Measurements from ENCODE around the gene ERBB4. TPM values are rescaled to one million over a fixed set of nuclear protein-coding genes. Genes with fewer than 3 reads are reported as not detected.

The ERBB4 gene
- total RNA-seq, 1 donor from 2014 or later: 25.3 TPM

DNA sequence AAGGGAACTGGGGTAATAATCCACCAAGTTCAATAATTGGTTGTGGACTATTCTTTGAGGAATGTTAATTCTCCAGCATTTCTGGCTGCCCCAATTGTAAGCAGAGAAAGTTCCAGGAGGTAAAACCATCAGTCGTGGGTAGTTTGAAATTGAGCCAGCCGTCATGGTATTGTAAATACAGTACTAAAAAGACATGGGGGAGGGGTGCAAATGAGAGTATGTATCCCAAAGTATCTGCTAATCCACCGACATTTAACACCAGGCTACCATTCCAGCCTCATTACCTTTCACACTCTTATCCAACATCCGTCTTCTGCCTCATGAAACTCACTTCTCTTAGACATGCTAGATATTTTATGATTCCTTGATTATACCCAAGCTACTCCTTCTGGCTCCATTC is 507.9 kb downstream of the ERBB4 start:
- no peaks in the 10 kb centered on the region for H3K36me3 ChIP-seq
- no peaks in the 10 kb centered on the region for H3K4me1 ChIP-seq
- no peak for DNase-seq
- intact Hi-C loops (cut with DNase I): no loop called here
- no peak for ATAC-seq
- no peak overlapping the region for H3K27ac ChIP-seq
- TF ChIP-seq, protein P1, sequence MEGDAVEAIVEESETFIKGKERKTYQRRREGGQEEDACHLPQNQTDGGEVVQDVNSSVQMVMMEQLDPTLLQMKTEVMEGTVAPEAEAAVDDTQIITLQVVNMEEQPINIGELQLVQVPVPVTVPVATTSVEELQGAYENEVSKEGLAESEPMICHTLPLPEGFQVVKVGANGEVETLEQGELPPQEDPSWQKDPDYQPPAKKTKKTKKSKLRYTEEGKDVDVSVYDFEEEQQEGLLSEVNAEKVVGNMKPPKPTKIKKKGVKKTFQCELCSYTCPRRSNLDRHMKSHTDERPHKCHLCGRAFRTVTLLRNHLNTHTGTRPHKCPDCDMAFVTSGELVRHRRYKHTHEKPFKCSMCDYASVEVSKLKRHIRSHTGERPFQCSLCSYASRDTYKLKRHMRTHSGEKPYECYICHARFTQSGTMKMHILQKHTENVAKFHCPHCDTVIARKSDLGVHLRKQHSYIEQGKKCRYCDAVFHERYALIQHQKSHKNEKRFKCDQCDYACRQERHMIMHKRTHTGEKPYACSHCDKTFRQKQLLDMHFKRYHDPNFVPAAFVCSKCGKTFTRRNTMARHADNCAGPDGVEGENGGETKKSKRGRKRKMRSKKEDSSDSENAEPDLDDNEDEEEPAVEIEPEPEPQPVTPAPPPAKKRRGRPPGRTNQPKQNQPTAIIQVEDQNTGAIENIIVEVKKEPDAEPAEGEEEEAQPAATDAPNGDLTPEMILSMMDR (IDR thresholded peaks at IDR 0.05): no peak
- H3K27me3 ChIP-seq (ENCODE audit: low read depth): no peaks in the 10 kb centered on the region
- H3K4me3 ChIP-seq: no peak overlapping the region
- no peaks in the 10 kb centered on the region for H3K9me3 ChIP-seq

GRCh38 chr2:212028798-212029394 is 509.7 kb downstream of the ERBB4 start:
- Histone ChIP-seq H3K27ac (no peak overlapping the region), H3K4me1 (no peaks in the 10 kb centered on the region), H3K9me3 (no peaks in the 10 kb centered on the region), H3K4me3 (no peak overlapping the region), H3K27me3 (ENCODE audit: low read depth) (no peaks in the 10 kb centered on the region), H3K36me3 (no peaks in the 10 kb centered on the region)
- TF ChIP-seq, protein P1 (IDR thresholded peaks at IDR 0.05): no peak
- intact Hi-C loops (cut with DNase I): no loop called here
- ATAC-seq: no peak
- DNase-seq: no peak

DNA sequence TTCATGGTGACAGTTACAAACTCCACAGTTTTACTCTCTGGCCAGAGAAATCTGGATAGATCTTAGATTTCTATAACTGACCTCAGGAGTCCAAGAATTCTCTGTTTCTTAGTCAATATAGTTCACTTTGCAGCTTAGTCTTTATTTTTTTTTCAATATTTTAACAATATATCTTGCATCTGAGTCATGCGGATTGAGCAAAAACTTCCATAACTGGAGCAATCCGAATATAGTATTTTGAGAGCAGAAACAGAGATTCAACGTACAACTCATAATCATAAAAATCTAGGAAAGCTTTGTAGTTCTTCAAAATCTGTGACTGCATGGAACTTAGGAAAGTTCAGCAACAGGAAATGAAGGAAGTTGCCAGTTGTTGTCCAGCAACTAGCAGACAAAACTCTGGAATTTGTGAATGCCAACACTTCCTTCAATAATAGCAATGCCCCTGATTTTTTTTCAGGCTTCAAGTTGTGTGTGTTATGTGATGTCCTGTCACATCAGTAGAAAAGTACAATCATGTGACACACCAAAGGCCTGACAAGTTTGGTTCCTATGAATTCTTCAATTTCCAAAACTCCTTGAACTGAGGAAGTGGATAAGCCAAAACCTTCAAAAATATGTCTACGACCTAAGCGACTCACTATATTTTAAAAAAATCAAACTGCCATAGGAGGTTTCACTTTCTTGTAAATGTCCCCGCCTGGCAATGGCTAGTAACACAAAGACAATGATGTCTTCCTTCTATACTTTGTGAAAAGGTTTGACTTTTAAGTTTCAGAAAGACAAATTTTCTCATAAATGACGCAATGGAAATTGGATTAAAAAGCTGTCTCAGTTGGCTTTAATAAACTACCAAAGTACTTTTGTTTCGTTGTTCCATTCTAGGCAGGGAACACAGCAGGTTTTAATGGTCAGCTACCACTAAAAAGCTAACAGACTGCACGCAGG is 510.6 kb downstream of the ERBB4 start:
- no peak for DNase-seq
- Histone ChIP-seq H3K9me3 (no peaks in the 10 kb centered on the region), H3K4me1 (no peaks in the 10 kb centered on the region), H3K36me3 (no peaks in the 10 kb centered on the region), H3K27me3 (ENCODE audit: low read depth) (no peaks in the 10 kb centered on the region), H3K27ac (no peak overlapping the region), H3K4me3 (no peak overlapping the region)
- ATAC-seq: no peak
- TF ChIP-seq, protein P1 (IDR thresholded peaks at IDR 0.05): no peak
- intact Hi-C loops (cut with DNase I): no loop called here

DNA sequence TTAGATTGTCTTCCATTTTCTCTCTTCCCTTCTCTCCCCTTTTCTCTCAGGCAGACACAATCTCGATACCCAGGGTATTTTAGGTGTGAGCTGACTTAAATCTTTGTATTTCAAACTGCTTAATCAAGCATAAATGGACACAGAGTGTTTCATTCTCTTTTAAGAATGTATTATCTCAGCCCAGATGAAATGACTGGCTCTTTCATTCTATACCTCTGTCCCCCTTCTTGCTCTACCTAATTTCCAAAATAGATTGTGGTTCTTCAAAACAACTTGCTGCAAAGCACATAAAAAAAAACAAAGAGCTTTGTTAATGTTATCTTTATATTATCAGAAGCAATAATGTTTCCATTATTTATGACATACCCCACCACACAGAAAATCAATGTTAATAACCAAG is 514.6 kb downstream of the ERBB4 start:
- Histone ChIP-seq H3K27ac (no peak overlapping the region), H3K9me3 (no peaks in the 10 kb centered on the region), H3K27me3 (ENCODE audit: low read depth) (no peaks in the 10 kb centered on the region), H3K36me3 (no peaks in the 10 kb centered on the region), H3K4me3 (no peak overlapping the region), H3K4me1 (no peaks in the 10 kb centered on the region)
- DNase-seq (no peak), ATAC-seq (no peak)
- intact Hi-C loops (cut with DNase I): no loop called here
- TF ChIP-seq, protein P1 (IDR thresholded peaks at IDR 0.05): no peak

DNA sequence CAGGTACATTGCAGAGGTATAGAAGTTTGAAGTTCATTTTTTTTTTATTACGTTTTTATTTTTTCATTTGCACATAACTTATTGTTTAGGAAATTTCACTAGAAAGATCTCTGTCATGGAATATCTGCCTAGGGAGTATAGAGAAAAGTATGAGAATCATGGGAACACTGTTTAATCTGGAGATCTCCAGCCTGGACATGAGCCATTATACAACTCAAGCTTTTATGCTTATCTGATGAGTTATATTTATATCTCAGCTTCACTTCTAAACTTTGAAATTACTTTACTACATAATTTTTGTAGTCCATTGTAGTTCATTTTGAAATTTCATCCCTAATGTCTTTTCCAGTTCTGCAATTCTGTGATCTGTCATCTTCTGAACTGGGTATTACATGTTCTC is 515.6 kb downstream of the ERBB4 start:
- ATAC-seq: no peak
- H3K4me1 ChIP-seq: no peaks in the 10 kb centered on the region
- intact Hi-C loops (cut with DNase I): no loop called here

More for the DNA sequence above, 515.6 kb downstream of the ERBB4 start:
- TF ChIP-seq, protein P1 (IDR thresholded peaks at IDR 0.05): no peak
- Histone ChIP-seq H3K4me3 (no peak overlapping the region), H3K27me3 (ENCODE audit: low read depth) (no peaks in the 10 kb centered on the region), H3K36me3 (no peaks in the 10 kb centered on the region), H3K27ac (no peak overlapping the region), H3K9me3 (no peaks in the 10 kb centered on the region)
- DNase-seq: no peak
